Activated CD4-positive, alpha-beta T cell treated with anti-CD3 and anti-CD28 coated beads, Interleukin-2, amount 10 ng/mL, durations not matched to agents 7 days and 5 days (primary cell): Measurements from ENCODE around the gene TBATA. TPM values are rescaled to one million over a fixed set of nuclear protein-coding genes. Genes with fewer than 3 reads are reported as not detected.
A peak's percentile ranks its signal among the peaks of the same experiment; 100 is the strongest.

ENCODE experiments used
- CTCF ChIA-PET: fragments of 350-600 bp; sonication (Branson Sonifier 250); formaldehyde crosslinking; loops from one replicate; lab custom pipeline; 2021; ENCODE audit warnings: antibody characterized with exemption; lab: Charles Lee
- POLR2A ChIA-PET: fragments of 350-600 bp; sonication (Branson Sonifier 250); formaldehyde crosslinking; loops from one replicate; lab custom pipeline; 2021; ENCODE audit warnings: antibody characterized with exemption; lab: Charles Lee
- DNase-seq: peaks from one replicate; pipeline ENCODE4 v3.0.0-alpha.2; 2020
- H3K27ac Mint-ChIP-seq: one replicate; pipeline ENCODE4 v1.8.0; 2021; ENCODE audit warnings: mild to moderate bottlenecking, moderate library complexity, mixed read lengths
- H3K27me3 Mint-ChIP-seq: one replicate; pipeline ENCODE4 v1.8.0; 2021; ENCODE audit warnings: mixed read lengths
- H3K36me3 Mint-ChIP-seq: one replicate; pipeline ENCODE4 v1.8.0; 2021; ENCODE audit warnings: low read depth, mixed read lengths
- H3K4me1 Mint-ChIP-seq: one replicate; pipeline ENCODE4 v1.8.0; 2021; ENCODE audit warnings: mixed read lengths
- H3K4me3 Mint-ChIP-seq: one replicate; pipeline ENCODE4 v1.8.0; 2021; ENCODE audit warnings: mild to moderate bottlenecking, moderate library complexity, mixed read lengths
- H3K9me3 Mint-ChIP-seq: one replicate; pipeline ENCODE4 v1.8.0; 2021; ENCODE audit warnings: mixed read lengths
- total RNA-seq, 2 experiments: library from RNA; stranded (reverse); gene quantifications; one replicate each; pipeline ENCODE4 v1.2.3, GENCODE V29; 2021

Gene TBATA
- total RNA-seq, 2 experiments from 2014 or later: not detected

GRCh38 chr10:70762441-70763175 is 22.6 kb downstream of the TBATA start:
- Mint-ChIP-seq H3K9me3 (peaks cover 9% of the 10 kb centered on the region), H3K27me3 (peaks cover 5% of the 10 kb centered on the region), H3K4me3 (no peak overlapping the region), H3K27ac (no peak overlapping the region), H3K36me3 (no peaks in the 10 kb centered on the region), H3K4me1 (peaks cover 8% of the 10 kb centered on the region)
- no peak for DNase-seq
- POLR2A ChIA-PET: interaction anchor here (0.5 kb wide), 1 partner anchor 517 kb away, joined by 3 read pairs; no protein-coding TSS in a partner anchor
- CTCF ChIA-PET: interaction anchor here (1.3 to 1.6 kb wide), 2 partner anchors 9 to 301 kb away, joined by 4 read pairs; no protein-coding TSS in a partner anchor

- no peak overlapping the region for H3K4me3 Mint-ChIP-seq
- H3K4me1 Mint-ChIP-seq: peaks cover 8% of the 10 kb centered on the region
- CTCF ChIA-PET: no interaction called here
- no peak for DNase-seq
- no peaks in the 10 kb centered on the region for H3K36me3 Mint-ChIP-seq
- H3K27ac Mint-ChIP-seq: no peak overlapping the region
- POLR2A ChIA-PET: interaction anchor here (0.5 kb wide), 1 partner anchor 516 kb away, joined by 3 read pairs; no protein-coding TSS in a partner anchor
- H3K27me3 Mint-ChIP-seq: peaks cover 2% of the 10 kb centered on the region
- peaks cover 9% of the 10 kb centered on the region for H3K9me3 Mint-ChIP-seq
These were observed 23.3 kb downstream of the TBATA start for GRCh38 chr10:70761727-70762350.

DNA sequence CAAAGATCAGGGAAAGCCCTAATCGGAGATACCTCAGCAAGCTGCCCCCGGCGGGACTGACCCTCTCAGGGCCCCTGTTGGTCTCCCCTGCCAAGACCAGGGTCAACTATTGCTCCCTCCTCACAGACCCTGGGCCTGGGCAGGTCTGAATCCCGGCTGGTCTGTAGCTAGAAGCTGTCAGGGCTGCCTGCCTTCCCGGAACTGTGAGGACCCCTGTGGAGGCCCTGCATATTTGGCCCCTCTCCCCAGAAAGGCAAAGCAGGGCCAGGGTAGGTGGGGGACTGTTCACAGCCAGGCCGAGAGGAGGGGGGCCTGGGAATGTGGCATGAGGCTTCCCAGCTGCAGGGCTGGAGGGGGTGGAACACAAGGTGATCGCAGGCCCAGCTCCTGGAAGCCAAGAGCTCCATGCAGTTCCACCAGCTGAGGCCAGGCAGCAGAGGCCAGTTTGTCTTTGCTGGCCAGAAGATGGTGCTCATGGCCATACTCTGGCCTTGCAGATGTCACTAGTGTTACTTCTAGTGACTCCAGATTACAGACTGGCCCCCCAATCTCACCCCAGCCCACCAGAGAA is 24.1 kb downstream of the TBATA start:
- ChIA-PET CTCF (interaction anchor here (1.2 kb wide), 1 partner anchor 202 kb away, joined by 3 read pairs; no protein-coding TSS in a partner anchor), POLR2A (no interaction called here)
- H3K4me3 Mint-ChIP-seq: no peak overlapping the region
- peaks cover 8% of the 10 kb centered on the region for H3K4me1 Mint-ChIP-seq
- no peaks in the 10 kb centered on the region for H3K36me3 Mint-ChIP-seq
- H3K27ac Mint-ChIP-seq: no peak overlapping the region
- no peak for DNase-seq
- peaks cover 9% of the 10 kb centered on the region for H3K9me3 Mint-ChIP-seq
- H3K27me3 Mint-ChIP-seq: no peaks in the 10 kb centered on the region

DNA sequence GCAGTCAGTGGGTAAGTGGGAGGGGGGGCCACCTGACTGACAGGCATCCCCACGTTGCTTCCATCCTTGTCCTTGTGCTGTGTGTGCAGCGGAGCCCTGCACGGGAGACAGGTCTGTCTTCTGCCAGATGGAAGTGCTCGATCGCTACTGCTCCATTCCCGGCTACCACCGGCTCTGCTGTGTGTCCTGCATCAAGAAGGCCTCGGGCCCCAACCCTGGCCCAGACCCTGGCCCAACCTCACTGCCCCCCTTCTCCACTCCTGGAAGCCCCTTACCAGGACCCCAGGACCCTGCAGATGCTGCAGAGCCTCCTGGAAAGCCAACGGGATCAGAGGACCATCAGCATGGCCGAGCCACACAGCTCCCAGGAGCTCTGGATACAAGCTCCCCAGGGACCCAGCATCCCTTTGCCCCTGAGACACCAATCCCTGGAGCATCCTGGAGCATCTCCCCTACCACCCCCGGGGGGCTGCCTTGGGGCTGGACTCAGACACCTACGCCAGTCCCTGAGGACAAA is 24.8 kb downstream of the TBATA start:
- no peak overlapping the region for H3K27ac Mint-ChIP-seq
- no peak for DNase-seq
- POLR2A ChIA-PET: no interaction called here
- no peaks in the 10 kb centered on the region for H3K27me3 Mint-ChIP-seq
- CTCF ChIA-PET: interaction anchor here (1.2 to 1.7 kb wide), 2 partner anchors 200 to 201 kb away, joined by 3 to 4 read pairs; no protein-coding TSS in a partner anchor
- H3K36me3 Mint-ChIP-seq: no peaks in the 10 kb centered on the region
- H3K4me3 Mint-ChIP-seq: no peak overlapping the region
- peaks cover 8% of the 10 kb centered on the region for H3K4me1 Mint-ChIP-seq
- peaks cover 3% of the 10 kb centered on the region for H3K9me3 Mint-ChIP-seq

- no peaks in the 10 kb centered on the region for H3K27me3 Mint-ChIP-seq
- no peak for DNase-seq
- POLR2A ChIA-PET: no interaction called here
These were observed 25.4 kb downstream of the TBATA start for GRCh38 chr10:70759781-70760180.

DNA sequence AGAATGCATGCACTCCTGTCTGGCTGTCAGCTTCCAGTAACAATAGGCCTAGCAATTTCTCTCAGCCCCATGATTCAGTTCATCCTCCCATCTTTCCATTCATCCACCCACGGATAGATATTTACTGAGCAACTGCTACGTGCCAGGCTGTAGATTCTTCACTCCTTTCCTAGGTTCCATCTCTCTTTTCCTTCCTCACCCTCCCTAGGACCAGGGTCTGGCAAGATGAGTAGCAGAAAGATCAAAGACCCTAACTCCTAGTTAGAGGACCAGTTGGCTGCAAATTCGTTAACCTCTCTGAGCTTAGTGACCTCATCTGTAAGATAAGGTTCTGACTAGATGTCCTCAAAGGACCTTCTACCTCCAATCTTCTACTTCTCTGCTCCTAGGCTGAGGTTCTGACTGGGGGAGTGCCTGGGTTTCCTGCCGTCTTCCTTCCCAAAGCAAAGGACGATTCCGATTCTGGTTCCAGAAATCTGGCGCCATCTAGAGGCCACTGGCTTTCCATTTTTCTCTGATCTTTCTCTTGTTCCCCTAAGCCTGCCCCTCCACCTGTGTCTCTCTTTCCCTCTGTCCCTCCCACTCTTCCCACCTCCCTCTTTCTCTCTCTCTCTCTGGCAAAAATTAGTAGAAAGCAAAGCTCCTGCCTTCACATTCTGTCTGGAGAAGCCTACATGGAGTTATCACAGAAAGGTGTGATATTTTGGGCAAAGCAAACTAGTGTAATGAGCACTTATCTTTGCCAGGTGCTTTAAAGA is 26.2 kb downstream of the TBATA start:
- H3K27ac Mint-ChIP-seq: no peak overlapping the region
- no peaks in the 10 kb centered on the region for H3K27me3 Mint-ChIP-seq
- ChIA-PET CTCF (interaction anchor here (0.7 to 1.7 kb wide), 6 partner anchors 19 to 228 kb away, joined by 3 to 6 read pairs (median 3); no protein-coding TSS in a partner anchor), POLR2A (no interaction called here)
- DNase-seq: peak; percentile 78
- peaks cover 8% of the 10 kb centered on the region for H3K4me1 Mint-ChIP-seq
- no peaks in the 10 kb centered on the region for H3K9me3 Mint-ChIP-seq
- H3K4me3 Mint-ChIP-seq: no peak overlapping the region
- H3K36me3 Mint-ChIP-seq: no peaks in the 10 kb centered on the region

More at GRCh38 chr10:70759781-70760180, 25.4 kb downstream of the TBATA start:
- Mint-ChIP-seq H3K4me1 (peaks cover 8% of the 10 kb centered on the region), H3K36me3 (no peaks in the 10 kb centered on the region), H3K9me3 (no peaks in the 10 kb centered on the region), H3K27ac (no peak overlapping the region), H3K4me3 (no peak overlapping the region)
- CTCF ChIA-PET: interaction anchor here (0.7 to 1.7 kb wide), 5 partner anchors 22 to 229 kb away, joined by 3 to 6 read pairs (median 3); no protein-coding TSS in a partner anchor

DNA sequence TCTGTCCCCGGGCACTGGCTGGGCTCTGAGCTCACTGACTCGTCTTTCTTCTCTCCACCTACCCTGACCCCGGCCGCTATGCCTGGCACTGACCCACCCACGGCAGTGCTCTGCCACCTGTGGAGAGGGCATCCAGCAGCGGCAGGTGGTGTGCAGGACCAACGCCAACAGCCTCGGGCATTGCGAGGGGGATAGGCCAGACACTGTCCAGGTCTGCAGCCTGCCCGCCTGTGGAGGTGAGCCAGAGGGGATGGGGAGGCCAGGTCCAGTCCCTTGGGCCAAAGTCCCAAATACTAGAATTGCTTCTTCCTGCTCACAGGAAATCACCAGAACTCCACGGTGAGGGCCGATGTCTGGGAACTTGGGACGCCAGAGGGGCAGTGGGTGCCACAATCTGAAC is 27.3 kb downstream of the TBATA start:
- H3K4me1 Mint-ChIP-seq: peaks cover 8% of the 10 kb centered on the region
- no peaks in the 10 kb centered on the region for H3K27me3 Mint-ChIP-seq
- no peak overlapping the region for H3K4me3 Mint-ChIP-seq
- no peak for DNase-seq
- no peak overlapping the region for H3K27ac Mint-ChIP-seq
- ChIA-PET CTCF (interaction anchor here (1.5 kb wide), 1 partner anchor 197 kb away, joined by 4 read pairs; no protein-coding TSS in a partner anchor), POLR2A (no interaction called here)
- no peaks in the 10 kb centered on the region for H3K36me3 Mint-ChIP-seq
- H3K9me3 Mint-ChIP-seq: no peaks in the 10 kb centered on the region

- Mint-ChIP-seq H3K36me3 (no peaks in the 10 kb centered on the region), H3K4me3 (no peak overlapping the region), H3K27me3 (no peaks in the 10 kb centered on the region), H3K27ac (no peak overlapping the region), H3K9me3 (no peaks in the 10 kb centered on the region), H3K4me1 (peaks cover 8% of the 10 kb centered on the region)
- ChIA-PET CTCF (interaction anchor here (1.5 kb wide), 1 partner anchor 196 kb away, joined by 4 read pairs; no protein-coding TSS in a partner anchor), POLR2A (no interaction called here)
- DNase-seq: no peak
These were observed 28.3 kb downstream of the TBATA start for GRCh38 chr10:70756700-70757360.

DNA sequence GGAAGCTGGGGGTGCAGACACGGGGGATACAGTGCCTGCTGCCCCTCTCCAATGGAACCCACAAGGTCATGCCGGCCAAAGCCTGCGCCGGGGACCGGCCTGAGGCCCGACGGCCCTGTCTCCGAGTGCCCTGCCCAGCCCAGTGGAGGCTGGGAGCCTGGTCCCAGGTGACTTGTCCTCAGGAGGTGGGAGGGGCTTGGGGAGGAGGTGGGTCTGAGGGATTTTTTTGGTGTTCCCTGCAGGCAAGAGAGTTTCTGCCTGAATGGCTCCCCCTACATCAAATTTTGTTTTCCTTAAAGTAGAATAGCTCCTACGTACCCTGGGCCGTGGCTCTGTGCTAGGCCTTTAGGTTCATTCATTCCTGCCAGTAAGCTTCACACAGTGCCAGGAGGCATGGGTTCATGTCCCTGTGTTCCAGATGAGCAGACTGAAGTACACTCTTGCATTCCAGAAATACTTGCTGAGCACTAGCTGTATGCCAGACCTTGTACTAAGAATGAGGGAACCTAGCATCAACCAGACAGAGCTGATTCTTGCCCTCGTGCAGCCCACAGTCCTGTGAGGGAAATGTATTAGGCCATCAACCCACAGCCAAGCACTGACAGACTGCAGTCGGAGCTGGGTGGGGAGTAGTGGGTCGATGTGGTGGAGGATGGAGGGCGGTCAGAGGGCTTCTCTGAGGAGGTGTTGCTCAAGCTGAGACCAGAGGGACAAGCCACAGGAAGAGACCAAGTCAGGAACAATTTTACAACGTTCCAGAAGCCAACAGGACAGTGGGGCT is 31.1 kb downstream of the TBATA start:
- Mint-ChIP-seq H3K9me3 (no peaks in the 10 kb centered on the region), H3K36me3 (no peaks in the 10 kb centered on the region), H3K4me3 (no peak overlapping the region), H3K27ac (no peak overlapping the region), H3K4me1 (peaks cover 6% of the 10 kb centered on the region), H3K27me3 (no peaks in the 10 kb centered on the region)
- ChIA-PET CTCF (interaction anchor here (1.0 to 2.0 kb wide), 6 partner anchors 8 to 195 kb away, joined by 3 to 8 read pairs (median 4); no protein-coding TSS in a partner anchor), POLR2A (interaction anchor here (0.6 kb wide), 1 partner anchor 93 kb away, joined by 3 read pairs; no protein-coding TSS in a partner anchor)
- DNase-seq: no peak

DNA sequence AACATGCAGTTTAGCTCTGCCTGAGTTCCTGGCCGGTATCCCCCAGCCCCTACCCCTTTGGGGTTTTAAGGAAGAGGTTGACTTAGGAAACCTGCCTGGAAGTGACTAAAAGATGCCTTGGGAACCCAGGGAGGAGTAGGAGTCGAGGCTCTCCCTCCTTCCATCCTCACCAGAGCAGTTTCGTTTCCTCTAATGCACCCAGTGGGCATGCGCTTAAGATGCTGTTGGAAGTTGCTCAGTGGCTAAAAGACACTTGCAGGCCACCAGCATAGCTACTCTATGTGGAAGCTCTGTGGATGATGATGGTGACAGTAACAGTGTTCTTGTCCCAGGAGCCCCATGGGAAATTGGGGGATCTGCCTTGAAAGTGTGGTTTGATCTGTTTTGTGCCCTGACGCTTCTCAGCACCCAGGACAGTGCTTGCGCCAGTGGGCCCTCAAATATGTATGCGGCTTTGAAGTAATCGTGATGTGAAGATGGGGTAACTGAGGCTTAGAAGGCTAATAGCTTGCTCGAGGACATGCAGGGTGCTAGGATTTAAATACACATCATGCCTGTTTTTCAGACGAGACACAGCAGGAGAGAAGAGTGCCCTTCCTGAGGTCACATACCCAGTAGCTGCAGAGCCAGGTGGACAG is 32.0 kb downstream of the TBATA start:
- ChIA-PET CTCF (interaction anchor here (0.8 to 2.0 kb wide), 6 partner anchors 7 to 192 kb away, joined by 3 to 8 read pairs (median 3); no protein-coding TSS in a partner anchor), POLR2A (no interaction called here)
- no peak overlapping the region for H3K4me3 Mint-ChIP-seq
- H3K9me3 Mint-ChIP-seq: no peaks in the 10 kb centered on the region
- H3K36me3 Mint-ChIP-seq: no peaks in the 10 kb centered on the region
- no peaks in the 10 kb centered on the region for H3K4me1 Mint-ChIP-seq
- no peak for DNase-seq
- no peak overlapping the region for H3K27ac Mint-ChIP-seq
- H3K27me3 Mint-ChIP-seq: no peaks in the 10 kb centered on the region
